Vagina (tissue), 2 donors: ENCODE results near the gene CLEC12A. TPM values are rescaled to one million over a fixed set of nuclear protein-coding genes. Genes with fewer than 3 reads are reported as not detected.
"Not testable (repeated sequence)": the region's sequence is repeated elsewhere in the genome, so short reads cannot be mapped to it uniquely, and the experiment has no call there.

Source experiments
- DNase-seq, 2 donors: peaks; one replicate each; pipeline ENCODE4 v3.0.0-alpha.2; 2017; ENCODE audit errors: extremely low spot score in 2 of 2
- H3K27ac ChIP-seq: fragments of 200-600 bp; sonication (generic); one replicate; pipeline ENCODE4 v1.5.1; 2019
- H3K27me3 ChIP-seq: fragments of 200-600 bp; sonication (generic); one replicate; pipeline ENCODE4 v1.5.1; 2019
- H3K36me3 ChIP-seq, 2 donors: fragments of 200-600 bp; sonication (generic); one replicate each; pipeline ENCODE4 v1.5.1; 2017 to 2019
- H3K4me1 ChIP-seq: fragments of 200-600 bp; sonication (generic); one replicate; pipeline ENCODE4 v1.5.1; 2019
- H3K4me3 ChIP-seq, 2 donors: fragments of 200-600 bp; sonication (generic); 1 replicate in 1 of 2; 2 replicates in 1 of 2; pipeline ENCODE4 v1.5.1; 2016 to 2019
- H3K9me3 ChIP-seq: fragments of 200-600 bp; sonication (generic); one replicate; pipeline ENCODE4 v1.5.1; 2019
- POLR2A ChIP-seq, 2 donors: fragments of 450-650 bp; IDR thresholded peaks; one replicate each; pipeline ENCODE4 v1.6.1; 2017; ENCODE audit warnings: antibody characterized with exemption in 2 of 2, mild to moderate bottlenecking in 2 of 2, moderate library complexity in 2 of 2
- POLR2AphosphoS5 ChIP-seq, 2 donors: sonication (generic); formaldehyde crosslinking; IDR thresholded peaks; one replicate each; pipeline ENCODE4 v1.9.0; 2017; ENCODE audit warnings: antibody characterized with exemption in 2 of 2, mild to moderate bottlenecking in 2 of 2, low read depth in 1 of 2; ENCODE audit not compliant: insufficient read depth in 1 of 2
- intact Hi-C: fragments of 100-400 bp; cut with DNase I; formaldehyde crosslinking; loops from one replicate; pipeline ENCODE4 v1.15.1; 2023
- total RNA-seq: library from RNA; depleted of rRNA; stranded (reverse); fragments of >200 nt; gene quantifications from one replicate; pipeline ENCODE4 v1.2.3, GENCODE V29; 2016
- TF ChIP-seq, protein P1 (sequence below), 3 experiments: fragments of 450-650 bp in 2 of 3; fragments of 200-600 bp in 1 of 3; sonication (generic) in 1 of 3; IDR thresholded peaks; one replicate each; pipeline ENCODE4 v1.5.1; 2017 to 2019; ENCODE audit warnings: antibody characterized with exemption in 3 of 3, mild to moderate bottlenecking in 2 of 3, moderate library complexity in 2 of 3

CLEC12A gene
- total RNA-seq, 1 donor from 2014 or later = not detected

DNA sequence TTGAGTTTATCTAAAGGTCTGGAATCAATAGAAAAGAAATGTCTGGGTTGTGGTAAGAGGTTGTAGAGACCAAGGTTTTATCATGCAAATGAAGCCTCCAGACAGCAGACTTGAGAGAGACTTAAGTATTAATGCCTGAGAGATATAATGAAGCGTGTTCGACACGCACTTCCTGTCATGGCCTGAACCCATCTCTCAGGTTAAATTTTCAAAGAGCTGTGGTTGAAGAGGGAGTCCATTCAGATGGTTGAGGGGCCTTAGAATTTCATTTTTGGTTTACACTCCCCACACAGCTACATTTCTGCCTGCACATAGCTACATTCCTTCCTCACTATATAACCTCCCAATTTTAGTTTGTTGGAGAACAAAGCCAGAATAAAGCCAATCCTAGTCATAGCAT lies 10.1 kb upstream of the CLEC12A start:
- intact Hi-C loops = no loop called here
- DNase-seq = no peak
- TF ChIP-seq, protein P1, sequence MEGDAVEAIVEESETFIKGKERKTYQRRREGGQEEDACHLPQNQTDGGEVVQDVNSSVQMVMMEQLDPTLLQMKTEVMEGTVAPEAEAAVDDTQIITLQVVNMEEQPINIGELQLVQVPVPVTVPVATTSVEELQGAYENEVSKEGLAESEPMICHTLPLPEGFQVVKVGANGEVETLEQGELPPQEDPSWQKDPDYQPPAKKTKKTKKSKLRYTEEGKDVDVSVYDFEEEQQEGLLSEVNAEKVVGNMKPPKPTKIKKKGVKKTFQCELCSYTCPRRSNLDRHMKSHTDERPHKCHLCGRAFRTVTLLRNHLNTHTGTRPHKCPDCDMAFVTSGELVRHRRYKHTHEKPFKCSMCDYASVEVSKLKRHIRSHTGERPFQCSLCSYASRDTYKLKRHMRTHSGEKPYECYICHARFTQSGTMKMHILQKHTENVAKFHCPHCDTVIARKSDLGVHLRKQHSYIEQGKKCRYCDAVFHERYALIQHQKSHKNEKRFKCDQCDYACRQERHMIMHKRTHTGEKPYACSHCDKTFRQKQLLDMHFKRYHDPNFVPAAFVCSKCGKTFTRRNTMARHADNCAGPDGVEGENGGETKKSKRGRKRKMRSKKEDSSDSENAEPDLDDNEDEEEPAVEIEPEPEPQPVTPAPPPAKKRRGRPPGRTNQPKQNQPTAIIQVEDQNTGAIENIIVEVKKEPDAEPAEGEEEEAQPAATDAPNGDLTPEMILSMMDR (IDR thresholded peaks at IDR 0.05) = no peak
- TF ChIP-seq POLR2AphosphoS5 (IDR thresholded peaks at IDR 0.05; ENCODE audit: insufficient read depth in 1 of 2, low read depth in 1 of 2) = no peak
- TF ChIP-seq POLR2A (IDR thresholded peaks at IDR 0.05) = no peak
- Histone ChIP-seq H3K36me3 (no peaks in the 10 kb centered on the region), H3K4me1 (no peaks in the 10 kb centered on the region), H3K4me3 (no peak overlapping the region), H3K27me3 (no peaks in the 10 kb centered on the region), H3K9me3 (no peaks in the 10 kb centered on the region), H3K27ac (no peak overlapping the region)

DNA sequence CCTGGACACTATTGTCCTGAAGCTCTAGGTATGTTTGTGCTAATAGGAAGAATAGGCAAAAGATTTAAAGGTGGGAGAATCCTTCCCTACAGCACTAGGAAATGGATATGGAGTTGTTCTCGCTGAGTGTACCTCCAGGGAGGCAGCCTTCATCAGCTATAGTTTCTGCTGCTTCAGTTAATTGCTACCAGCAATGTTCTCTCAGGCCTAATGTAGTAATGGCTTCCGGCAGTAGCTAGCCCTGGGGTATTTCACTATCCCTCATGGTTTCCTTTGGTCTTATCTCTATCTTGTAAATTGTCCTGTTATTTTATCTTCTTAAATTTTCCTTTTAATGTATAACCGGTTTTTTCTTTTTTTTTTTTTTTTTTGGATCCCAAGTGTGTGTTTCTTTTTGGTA lies 9.3 kb upstream of the CLEC12A start:
- no peaks in the 10 kb centered on the region for H3K9me3 ChIP-seq
- H3K36me3 ChIP-seq = no peaks in the 10 kb centered on the region
- H3K27me3 ChIP-seq = no peaks in the 10 kb centered on the region
- DNase-seq = no peak
- no peak for TF ChIP-seq POLR2A (IDR thresholded peaks at IDR 0.05)
- TF ChIP-seq, protein P1 (IDR thresholded peaks at IDR 0.05) = no peak
- TF ChIP-seq POLR2AphosphoS5 (IDR thresholded peaks at IDR 0.05; ENCODE audit: insufficient read depth in 1 of 2, low read depth in 1 of 2) = no peak
- H3K4me1 ChIP-seq = no peaks in the 10 kb centered on the region
- intact Hi-C loops = no loop called here
- no peak overlapping the region for H3K4me3 ChIP-seq
- H3K27ac ChIP-seq = no peak overlapping the region

DNA sequence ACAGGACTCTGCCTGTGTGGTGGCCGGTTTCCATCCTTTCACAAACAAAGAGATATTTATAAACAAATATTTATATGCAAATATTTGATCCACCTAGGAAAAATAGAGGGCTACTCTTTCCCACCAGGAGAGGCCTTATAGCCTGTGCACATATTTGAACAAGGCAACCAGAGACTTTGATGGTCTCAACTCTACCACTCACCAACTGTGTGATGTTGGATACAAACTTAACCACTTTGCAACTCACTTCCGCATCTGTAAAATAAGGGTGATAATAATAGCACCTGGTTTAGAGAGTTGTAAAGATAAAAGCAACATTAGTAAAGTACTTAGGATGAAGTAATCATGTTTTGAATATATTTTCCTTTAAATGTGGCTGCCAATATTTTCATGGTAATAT lies 1.5 kb upstream of the CLEC12A start:
- no peak overlapping the region for H3K4me3 ChIP-seq
- H3K4me1 ChIP-seq = no peaks in the 10 kb centered on the region
- H3K27ac ChIP-seq = no peak overlapping the region
- H3K9me3 ChIP-seq = no peaks in the 10 kb centered on the region
- no peaks in the 10 kb centered on the region for H3K27me3 ChIP-seq
- intact Hi-C loops = no loop called here
- no peaks in the 10 kb centered on the region for H3K36me3 ChIP-seq
- TF ChIP-seq, protein P1 (IDR thresholded peaks at IDR 0.05) = no peak
- TF ChIP-seq POLR2AphosphoS5 (IDR thresholded peaks at IDR 0.05; ENCODE audit: insufficient read depth in 1 of 2, low read depth in 1 of 2) (no peak), POLR2A (IDR thresholded peaks at IDR 0.05) (no peak)
- no peak for DNase-seq

DNA sequence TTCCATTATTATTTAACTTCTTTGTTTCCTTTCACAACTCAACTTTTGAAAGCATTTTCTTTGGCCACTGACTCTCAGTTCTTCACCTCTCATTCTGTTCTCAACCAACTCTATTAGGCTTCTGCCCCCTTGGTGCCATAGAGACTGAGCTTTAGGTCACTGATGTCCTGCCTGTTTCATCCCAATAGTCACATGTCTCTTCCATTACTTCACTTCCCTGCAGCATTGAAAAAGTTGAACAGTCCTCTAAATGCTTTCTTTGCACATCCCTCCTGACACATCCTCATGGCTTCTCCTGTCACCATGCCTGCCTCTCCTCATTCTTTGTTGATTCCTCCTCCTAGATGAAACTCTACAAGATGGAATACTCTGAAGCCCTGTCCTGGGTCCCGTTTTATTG lies 2.7 kb downstream of the CLEC12A start:
- Histone ChIP-seq H3K9me3 (no peaks in the 10 kb centered on the region), H3K4me3 (no peak overlapping the region), H3K27ac (no peak overlapping the region), H3K4me1 (no peaks in the 10 kb centered on the region), H3K36me3 (no peaks in the 10 kb centered on the region), H3K27me3 (no peaks in the 10 kb centered on the region)
- TF ChIP-seq POLR2A (IDR thresholded peaks at IDR 0.05) (no peak), POLR2AphosphoS5 (IDR thresholded peaks at IDR 0.05; ENCODE audit: insufficient read depth in 1 of 2, low read depth in 1 of 2) (no peak)
- TF ChIP-seq, protein P1 (IDR thresholded peaks at IDR 0.05) = no peak
- no peak for DNase-seq
- intact Hi-C loops = no loop called here

DNA sequence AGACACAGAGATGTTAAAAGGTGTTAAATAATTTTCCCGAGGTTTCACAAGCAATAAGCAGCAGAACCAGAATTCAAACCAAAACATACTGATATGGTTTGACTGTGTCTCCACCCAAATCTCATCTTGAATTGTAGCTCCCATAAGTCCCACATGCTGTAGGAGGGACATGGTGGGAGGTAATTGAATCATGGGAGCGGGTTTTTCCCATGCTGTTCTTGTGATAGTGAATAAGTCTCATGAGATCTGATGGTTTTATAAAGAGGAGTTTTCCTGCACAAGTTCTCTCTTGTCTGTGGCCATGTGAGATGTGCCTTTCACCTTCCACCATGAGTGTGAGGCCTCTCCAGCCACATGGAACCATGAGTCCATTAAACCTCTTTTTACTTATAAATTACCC lies 3.5 kb downstream of the CLEC12A start:
- H3K36me3 ChIP-seq, H3K27me3 ChIP-seq, DNase-seq, H3K27ac ChIP-seq, H3K9me3 ChIP-seq, H3K4me3 ChIP-seq, H3K4me1 ChIP-seq, intact Hi-C loops: not testable (repeated sequence)

DNA sequence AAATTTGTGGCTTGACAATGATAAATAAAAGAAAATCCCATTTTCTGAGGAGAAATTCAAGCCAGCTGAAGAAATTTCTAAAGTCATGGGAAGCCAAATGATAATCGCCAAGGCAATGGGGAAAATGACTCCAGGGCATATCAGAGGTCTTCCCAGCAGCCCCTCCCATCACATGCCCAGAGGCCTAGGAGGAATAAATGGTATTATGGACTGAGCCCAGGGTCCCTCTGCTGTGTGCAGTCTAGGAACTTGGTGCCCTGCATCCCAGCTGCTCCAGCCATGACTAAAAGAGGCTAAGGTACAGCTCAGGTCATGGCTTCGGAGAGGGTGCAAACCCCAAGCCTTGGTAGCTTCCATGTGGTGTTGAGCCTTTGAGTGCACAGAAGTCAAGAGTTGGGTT lies 4.4 kb downstream of the CLEC12A start:
- TF ChIP-seq, protein P1 (IDR thresholded peaks at IDR 0.05) = no peak
- TF ChIP-seq POLR2AphosphoS5 (IDR thresholded peaks at IDR 0.05; ENCODE audit: insufficient read depth in 1 of 2, low read depth in 1 of 2) = no peak
- no peak for TF ChIP-seq POLR2A (IDR thresholded peaks at IDR 0.05)
- no peaks in the 10 kb centered on the region for H3K36me3 ChIP-seq
- no peaks in the 10 kb centered on the region for H3K9me3 ChIP-seq
- intact Hi-C loops = no loop called here
- no peak for DNase-seq
- H3K4me1 ChIP-seq = no peaks in the 10 kb centered on the region
- no peak overlapping the region for H3K4me3 ChIP-seq
- no peaks in the 10 kb centered on the region for H3K27me3 ChIP-seq
- H3K27ac ChIP-seq = no peak overlapping the region

DNA sequence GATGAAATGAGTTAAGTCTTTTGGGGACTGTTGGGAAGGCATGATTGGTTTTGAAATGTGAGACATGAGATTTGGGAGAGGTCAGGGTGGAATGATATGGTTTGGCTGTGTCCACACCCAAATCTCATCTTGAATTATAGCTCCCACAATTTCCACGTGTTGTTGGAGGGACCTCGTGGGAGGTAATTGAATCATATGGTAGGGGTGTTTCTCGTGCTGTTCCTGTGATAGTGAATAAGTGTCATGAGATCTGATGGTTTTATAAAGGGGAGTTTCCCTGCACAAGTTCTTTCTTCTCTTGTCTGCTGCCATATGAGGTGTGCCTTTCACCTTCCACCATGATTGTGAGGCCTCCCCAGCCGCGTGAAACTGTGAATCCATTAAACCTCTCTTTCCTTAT lies 5.4 kb downstream of the CLEC12A start:
- intact Hi-C loops, H3K4me1 ChIP-seq, H3K36me3 ChIP-seq, DNase-seq, H3K27me3 ChIP-seq, H3K27ac ChIP-seq, H3K9me3 ChIP-seq, H3K4me3 ChIP-seq: not testable (repeated sequence)
